GM12873 (cell line): ENCODE results near the gene TMEM151A.

Experiments
- TF ChIP-seq, protein P1 (sequence below): IDR thresholded peaks from 2 replicates; pipeline ENCODE4 v1.5.1; 2012; ENCODE audit warnings: low read depth, mild to moderate bottlenecking, moderate library complexity, low read length, control low read depth; ENCODE audit not compliant: insufficient read depth; ENCODE audit errors: missing control alignments

The TMEM151A gene

GRCh38 chr11:66338276-66339161, 46.8 kb downstream of the TMEM151A start:
- TF ChIP-seq, protein P1, sequence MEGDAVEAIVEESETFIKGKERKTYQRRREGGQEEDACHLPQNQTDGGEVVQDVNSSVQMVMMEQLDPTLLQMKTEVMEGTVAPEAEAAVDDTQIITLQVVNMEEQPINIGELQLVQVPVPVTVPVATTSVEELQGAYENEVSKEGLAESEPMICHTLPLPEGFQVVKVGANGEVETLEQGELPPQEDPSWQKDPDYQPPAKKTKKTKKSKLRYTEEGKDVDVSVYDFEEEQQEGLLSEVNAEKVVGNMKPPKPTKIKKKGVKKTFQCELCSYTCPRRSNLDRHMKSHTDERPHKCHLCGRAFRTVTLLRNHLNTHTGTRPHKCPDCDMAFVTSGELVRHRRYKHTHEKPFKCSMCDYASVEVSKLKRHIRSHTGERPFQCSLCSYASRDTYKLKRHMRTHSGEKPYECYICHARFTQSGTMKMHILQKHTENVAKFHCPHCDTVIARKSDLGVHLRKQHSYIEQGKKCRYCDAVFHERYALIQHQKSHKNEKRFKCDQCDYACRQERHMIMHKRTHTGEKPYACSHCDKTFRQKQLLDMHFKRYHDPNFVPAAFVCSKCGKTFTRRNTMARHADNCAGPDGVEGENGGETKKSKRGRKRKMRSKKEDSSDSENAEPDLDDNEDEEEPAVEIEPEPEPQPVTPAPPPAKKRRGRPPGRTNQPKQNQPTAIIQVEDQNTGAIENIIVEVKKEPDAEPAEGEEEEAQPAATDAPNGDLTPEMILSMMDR: no peak

- TF ChIP-seq, protein P1: no peak
Observed at GRCh38 chr11:66339162-66339675, 47.5 kb downstream of the TMEM151A start.

DNA sequence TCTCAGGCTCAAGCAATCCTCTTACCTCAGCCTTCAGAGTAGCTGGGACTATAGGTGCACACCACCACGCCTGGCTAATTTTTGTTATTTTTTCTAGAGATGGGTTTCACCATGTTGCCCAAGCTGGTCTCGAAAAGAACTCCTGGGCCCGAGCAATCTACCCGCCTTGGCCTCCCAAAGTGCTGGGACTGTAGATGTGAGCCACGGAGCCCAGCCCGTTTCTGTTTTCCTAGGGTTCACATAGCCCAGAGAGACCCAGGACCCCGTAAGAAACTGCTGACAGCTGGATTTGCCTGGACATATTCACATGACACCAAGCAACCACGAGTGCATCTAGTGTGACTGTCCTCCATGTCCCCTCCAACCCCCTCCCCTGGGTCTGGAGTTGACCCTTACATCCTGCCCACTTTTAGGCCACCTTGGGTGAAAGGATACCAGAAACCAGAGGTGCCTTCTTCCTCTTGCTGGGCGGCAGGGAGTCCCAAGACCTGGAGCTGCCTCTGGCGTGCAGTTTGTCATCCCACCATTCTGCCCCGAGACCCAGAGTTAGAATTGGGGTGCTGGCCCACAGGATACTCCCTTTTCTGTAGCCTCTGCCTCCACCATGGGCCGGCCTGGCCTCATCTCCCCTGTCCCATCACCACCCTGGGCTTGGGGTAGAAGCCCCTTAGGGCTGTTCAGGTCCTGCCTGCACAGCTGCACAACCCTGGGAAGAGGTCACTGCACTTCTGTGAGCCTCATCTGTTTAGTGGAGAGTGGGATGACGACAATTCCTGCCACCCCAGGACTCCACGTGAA, 48.2 kb downstream of the TMEM151A start:
- TF ChIP-seq, protein P1: no peak

GRCh38 chr11:66340596-66341501, 49.2 kb downstream of the TMEM151A start:
- TF ChIP-seq, protein P1: no peak

DNA sequence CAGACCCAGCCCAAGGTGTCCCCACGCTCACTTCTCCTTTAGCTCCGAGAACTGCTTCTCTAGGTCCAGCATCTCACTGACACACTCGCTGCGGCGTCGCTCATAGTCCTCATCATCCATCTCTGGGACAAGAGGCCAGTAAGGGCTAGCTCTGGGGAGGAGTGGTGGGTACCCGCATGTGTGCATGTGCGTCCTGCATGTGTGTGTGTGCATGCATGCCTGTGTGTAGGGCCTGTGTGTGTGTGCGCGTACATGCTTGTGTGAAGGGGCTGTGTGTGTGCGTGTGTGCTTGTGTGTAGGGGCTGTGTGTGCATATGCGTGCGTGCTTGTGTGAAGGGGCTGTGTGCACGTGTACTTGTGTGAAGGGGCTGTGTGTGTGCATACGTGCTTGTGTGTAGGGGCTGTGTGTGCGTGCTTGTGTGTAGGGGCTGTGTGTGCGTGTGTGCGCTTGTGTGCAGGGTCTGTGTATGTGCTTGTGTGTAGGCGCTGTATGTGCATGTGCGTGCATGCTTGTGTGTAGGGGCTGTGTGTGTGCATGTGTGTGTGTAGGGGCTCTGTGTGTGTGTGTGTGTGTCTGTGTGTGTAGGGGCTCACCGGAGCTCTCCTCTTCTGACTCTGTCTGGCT, 49.9 kb downstream of the TMEM151A start:
- TF ChIP-seq, protein P1: no peak

DNA sequence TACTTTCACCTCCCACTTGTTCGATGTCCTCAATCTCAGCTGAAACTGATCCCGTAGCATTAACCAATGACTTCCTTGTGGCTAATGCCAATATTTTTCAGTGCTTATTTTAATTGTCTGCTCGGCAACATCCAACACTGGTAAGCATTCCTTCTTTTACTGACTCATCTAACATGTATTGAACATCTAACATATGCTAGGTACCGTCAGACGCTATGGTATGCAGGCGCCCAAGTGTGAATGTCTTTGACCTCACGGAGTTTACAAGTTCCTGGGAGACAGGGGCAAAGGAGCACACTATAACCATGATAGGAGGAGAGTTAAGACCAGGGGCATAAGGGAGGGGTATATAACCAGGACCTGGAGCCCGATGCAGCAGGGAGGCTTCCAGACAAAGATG, 51.5 kb downstream of the TMEM151A start:
- TF ChIP-seq, protein P1: no peak
